SK-N-SH (cell line): ENCODE data around the gene MECP2.

Experiments
- CTCF ChIP-seq: fragments of 200-600 bp; sonication (generic); IDR thresholded peaks from 2 replicates; pipeline ENCODE4 v1.6.1; 2017; ENCODE audit warnings: antibody characterized with exemption, mild to moderate bottlenecking, moderate library complexity
- GABPA ChIP-seq: IDR thresholded peaks from 2 replicates; pipeline ENCODE4 v1.4.0; 2012; ENCODE audit warnings: low read depth, mild to moderate bottlenecking
- TCF12 ChIP-seq: IDR thresholded peaks from 2 replicates; pipeline ENCODE4 v1.4.0; 2012

GRCh38 chrX:154064637-154065435 lies 32.7 kb downstream of the MECP2 start:
- TF ChIP-seq CTCF (no peak), TCF12 (no peak), GABPA (no peak)
